GM19452 (cell line): ENCODE data around the gene ZNF74.

Source experiments
- ATAC-seq: cut with Tn5 transposase; IDR thresholded peaks from one replicate; pipeline ENCODE4 v1.9.1; 2021; ENCODE audit not compliant: unreplicated experiment

Gene ZNF74

GRCh38 chr22:20418211-20418788 lies 24.3 kb downstream of the ZNF74 start:
- no peak for ATAC-seq

GRCh38 chr22:20419664-20419951 lies 25.7 kb downstream of the ZNF74 start:
- ATAC-seq: no peak

DNA sequence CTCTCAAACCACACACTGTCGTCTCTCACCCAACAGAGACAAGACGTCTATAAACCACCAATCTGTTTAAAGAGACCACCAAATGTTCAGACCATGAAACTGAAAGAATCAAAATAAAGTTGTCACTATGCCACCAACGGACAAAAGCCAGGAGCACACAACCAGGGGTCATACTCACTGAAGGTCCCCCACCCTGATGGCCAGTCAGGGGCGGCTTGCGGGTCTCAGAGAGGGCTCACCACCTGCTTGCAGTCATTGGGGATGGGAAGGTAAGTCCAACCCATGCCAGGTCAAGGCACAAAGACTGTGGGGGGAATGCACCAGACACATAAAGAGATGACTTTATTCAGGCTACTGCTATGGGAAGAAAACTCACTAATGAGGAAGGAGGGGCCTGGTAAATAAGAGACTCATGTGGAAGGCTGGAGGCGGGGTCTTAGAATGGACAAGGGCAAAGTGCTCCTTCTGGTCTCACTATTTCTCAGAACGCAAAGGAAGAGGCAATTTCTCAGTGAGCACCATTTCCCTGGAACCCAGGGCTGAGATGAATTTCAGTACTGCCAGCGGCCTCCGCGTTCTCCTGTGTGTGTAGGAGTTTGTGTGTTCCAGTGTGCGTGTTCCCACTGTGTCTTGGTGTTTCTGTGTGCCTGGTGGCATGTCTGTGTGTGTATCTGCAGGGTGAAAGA lies 26.3 kb downstream of the ZNF74 start:
- ATAC-seq: no peak

GRCh38 chr22:20421507-20421874 lies 27.5 kb downstream of the ZNF74 start:
- ATAC-seq: no peak

- ATAC-seq: no peak
Measured at GRCh38 chr22:20422271-20423007, 28.5 kb downstream of the ZNF74 start.

DNA sequence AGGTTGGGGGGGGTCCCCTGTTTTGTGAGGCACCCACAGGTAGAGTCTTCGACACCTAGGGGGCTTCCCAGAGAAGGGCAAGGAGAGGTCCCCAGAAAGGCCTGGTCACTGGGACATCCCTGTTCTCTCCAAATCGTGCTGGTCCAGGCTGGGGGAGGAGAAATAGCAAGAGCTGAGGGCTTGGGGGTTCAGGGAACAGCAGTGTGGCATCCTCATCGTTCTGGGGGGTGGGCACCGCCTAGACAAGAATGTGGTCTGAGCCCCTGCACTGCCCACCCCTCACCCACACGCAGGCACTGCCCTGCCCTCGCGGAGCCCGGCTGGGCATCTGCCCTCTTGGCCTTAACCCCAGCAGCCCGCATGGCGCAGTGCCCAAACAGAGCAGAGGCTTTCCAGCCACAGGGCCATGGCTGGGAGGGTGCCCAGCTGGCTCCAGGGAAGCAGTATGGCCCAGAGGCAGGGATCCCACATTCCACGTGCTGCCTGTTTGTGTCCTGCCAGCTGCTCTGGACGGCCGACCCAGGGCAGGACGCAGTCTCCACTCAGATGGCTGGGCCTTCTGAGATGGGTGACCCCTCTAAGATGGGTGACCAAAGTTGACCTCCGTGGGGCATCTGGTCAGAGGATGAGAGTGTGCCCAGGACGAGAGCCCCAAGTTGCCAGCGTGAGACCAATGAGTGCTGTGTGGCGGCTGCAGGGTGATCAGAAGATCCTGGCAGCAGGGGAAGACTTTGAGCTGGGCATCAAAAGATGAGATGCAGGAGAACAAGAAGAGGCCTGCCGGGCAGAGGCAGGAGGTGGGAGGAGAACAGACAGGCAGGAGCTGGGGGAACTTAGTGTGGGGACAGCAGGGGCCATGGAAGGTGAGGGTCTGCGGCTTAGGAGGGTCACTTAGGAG lies 29.3 kb downstream of the ZNF74 start:
- ATAC-seq: no peak

DNA sequence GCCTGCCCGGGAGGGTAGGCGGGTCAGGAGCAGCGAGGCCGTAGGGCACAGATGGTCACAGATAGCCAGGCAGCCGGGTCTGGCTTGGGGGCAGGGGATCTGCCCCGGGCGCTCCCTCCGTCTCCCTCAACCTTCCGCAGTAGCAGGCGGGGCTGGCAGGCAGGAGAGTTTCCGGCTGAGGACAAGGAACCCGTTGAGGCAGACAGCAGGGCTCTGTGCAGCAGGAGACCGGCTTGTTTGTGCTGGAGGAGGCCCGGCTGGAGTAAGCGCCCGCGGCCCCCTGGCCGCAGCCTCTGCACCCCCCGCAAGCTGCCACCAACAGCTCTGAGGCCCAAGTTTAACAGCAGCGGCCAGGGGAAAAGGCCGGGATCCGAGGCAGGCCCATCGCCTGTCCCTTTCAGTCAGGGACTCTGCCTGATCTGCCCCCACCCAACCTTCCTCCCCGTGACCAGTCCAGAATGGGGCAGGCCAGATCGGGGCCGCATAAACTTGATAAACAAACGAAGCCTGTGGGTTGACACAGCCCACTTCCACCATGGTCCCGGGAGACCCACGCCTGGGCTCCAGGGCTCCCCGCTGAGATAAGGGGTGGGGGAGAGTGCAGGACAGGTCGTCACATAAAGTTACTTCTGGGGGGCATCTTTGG lies 30.1 kb downstream of the ZNF74 start:
- ATAC-seq: no peak

GRCh38 chr22:20424568-20424931 lies 30.6 kb downstream of the ZNF74 start:
- no peak for ATAC-seq

DNA sequence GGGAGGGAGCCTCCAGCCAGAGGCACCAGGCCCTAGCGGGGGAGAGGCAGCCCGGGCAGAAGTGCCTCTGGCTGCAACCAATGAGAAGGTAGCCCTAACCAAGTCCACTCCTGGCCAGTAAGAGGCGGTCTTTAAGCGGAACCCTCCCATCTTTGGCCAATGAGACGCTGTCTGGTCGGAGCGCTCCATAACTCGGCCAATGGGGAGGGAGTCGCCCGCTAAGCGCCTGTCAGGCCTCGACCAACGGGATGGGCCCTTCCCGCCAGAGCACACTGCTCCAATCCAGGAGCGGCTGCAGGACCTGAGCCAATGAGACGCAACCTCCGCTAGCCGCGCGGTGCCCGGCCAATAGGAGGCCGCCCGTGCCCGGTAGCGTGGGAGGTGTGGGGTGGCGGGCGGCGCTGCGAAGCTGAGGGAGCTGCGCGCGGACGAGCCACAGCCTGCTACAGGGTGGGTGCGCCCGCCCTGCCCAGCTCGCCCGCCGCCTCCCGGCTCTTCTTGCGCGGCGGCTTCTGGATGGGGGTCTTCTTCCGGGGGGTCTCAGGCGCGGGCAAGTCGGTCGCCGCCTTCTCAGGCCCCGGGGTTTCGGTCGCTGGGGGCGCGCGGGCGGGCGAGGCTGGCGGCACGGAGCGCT lies 31.1 kb downstream of the ZNF74 start:
- ATAC-seq: no peak

GRCh38 chr22:20425566-20426258 lies 31.8 kb downstream of the ZNF74 start:
- no peak for ATAC-seq

GRCh38 chr22:20426259-20426615 lies 32.3 kb downstream of the ZNF74 start:
- no peak for ATAC-seq

- ATAC-seq: no peak
Measured at GRCh38 chr22:20427104-20427944, 33.4 kb downstream of the ZNF74 start.

DNA sequence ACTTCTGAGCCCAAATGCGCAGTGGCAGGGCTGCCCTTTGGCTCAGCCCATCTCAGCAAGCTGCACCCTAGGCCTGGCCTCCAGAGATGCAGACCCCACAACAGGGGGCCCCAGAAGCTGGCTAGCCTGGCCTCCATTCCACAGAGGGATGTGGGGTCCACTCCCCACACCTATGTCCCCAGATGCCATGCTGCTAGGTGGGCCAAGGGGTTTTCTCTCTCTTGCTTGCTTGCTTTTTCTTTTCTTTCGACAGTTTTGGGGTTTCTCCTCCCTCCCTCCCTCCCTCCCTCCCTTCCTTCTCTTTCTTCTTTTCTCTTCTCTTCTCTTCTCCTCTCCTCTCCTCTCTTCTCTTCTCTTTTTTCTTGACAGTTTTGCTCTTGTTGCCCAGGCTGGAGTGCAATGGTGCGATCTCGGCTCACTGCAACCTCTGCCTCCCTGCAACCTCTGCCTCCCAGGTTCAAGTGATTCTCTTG lies 34.0 kb downstream of the ZNF74 start:
- no peak for ATAC-seq

DNA sequence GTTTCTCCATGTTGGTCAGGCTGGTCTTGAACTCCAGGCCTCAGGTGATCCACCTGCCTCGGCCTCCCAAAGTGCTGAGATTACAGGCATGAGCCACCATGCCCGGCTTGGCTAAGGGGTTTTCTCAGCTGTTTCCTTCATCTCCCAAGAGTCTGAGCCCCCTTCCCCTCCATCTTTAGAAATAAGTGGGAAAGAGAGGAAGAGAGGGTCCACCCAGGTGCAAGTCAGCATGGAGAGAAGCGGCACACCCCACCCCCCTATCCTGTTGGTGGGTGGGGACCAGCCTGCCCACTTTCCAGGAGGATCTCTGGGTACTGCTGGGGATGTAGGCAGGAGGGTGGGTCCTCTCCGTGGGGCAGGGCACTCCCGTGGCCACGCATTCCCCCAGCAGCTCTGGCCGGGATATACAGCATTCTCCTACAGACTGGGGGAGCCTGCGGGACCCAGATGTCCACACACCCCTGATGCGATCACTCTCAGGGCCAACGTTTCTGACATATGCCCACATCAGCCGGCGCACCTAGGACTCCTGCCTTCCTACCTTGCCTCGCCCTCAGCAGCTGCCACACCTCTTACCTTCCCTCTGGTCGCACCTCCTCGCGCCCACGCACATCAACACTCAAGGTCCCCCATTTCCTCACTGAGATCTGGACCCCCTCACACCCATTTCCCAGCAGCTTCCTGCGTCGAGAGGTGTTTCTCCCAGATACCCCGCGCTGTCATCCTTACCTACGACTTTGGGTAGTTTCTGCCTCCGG lies 34.7 kb downstream of the ZNF74 start:
- ATAC-seq: no peak

DNA sequence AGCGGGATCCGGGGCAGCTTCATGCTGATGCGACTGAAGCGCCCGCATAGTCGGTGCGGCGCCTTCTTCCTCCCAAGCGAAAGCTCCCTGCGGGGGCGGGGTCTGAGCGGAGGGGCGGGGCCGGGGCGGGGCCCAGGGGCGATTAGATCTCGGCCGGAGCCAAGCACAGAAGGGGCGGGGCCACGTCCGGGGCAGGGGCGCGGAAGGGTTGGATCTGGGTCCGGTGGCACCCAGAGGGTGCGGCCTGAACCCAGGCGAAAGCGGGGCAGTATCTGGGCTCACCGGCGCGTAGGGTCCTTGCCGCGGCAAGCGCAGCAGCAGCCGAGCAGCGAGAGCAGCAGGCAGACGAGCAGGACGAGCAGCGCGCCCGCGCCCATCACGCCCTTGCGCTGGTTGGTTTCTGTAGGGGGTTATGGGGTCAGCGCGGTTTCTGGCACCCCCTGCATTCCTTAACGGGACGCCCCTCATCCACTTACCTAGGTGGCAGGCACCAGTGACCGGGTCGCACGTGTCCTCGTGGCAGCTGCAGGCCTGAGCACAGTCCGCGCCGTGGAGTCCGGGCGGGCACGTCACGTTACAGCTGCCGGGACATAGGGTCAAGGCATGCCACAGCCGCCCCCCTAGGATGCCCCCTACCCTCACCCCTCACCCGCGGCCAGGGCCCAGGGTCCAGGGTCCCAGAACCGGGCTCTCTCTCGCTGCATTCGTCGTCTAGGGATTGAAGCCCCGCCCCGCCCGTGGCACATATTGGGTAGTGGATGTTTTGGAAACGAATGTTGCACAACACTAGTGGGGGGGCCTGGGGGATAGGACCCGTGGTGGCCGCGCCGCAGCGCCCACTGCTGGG lies 35.5 kb downstream of the ZNF74 start:
- no peak for ATAC-seq

DNA sequence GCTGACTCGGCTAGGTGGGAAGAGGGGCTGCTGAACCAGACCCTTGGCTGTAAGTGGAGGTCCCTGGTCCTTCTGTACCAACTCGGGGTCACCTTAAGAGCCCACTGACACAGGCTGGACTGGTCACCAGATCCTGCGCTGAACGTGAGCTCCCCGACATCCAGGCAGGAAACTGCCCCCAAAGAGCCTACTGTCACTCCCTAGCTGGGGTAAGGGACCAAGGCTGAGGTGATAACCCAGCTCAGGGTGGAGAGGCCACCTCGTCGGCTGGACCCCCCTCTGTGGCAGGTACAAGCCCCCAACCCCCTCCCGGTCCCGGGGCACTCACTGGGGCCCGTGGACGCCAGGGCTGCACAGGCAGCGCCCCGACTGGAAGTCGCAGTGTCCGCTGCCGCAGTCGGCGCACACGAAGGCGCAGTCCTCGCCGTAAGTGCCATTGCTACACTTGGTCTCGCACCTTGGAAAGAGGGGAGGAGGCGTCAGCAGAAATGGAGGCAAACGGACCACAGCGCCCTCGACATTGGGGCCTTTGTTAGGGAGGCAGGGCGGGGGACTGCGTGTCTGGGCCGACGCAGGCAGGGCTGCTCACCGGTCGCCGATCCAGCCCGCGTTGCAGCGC lies 36.3 kb downstream of the ZNF74 start:
- no peak for ATAC-seq
